GM18519 (cell line): ENCODE measurements around the gene GMDS.

Source experiments
- ATAC-seq: cut with Tn5 transposase; IDR thresholded peaks from one replicate; pipeline ENCODE4 v1.9.1; 2021; ENCODE audit warnings: mild to moderate bottlenecking, moderate library complexity; ENCODE audit not compliant: unreplicated experiment, low FRiP score

The GMDS gene

DNA sequence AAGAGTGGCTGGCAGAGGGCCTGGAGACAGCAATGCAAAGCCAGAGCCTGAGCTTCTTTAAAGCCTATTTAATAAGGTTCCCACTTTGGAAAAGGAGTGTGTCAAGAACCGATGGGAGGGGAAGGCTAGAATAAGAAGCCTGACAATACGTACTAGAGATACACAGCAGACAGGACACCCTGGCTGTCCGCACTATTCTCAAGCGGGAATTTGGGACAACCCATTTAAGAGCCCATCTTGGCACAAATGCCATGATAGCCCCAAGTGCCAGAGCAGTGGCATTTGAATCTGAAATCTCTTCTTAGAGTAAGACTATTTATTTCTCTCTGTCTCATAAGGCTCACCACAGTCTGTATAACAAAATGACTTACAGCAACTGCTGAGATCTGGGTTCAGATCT lies 3.1 kb downstream of the GMDS start:
- no peak for ATAC-seq

DNA sequence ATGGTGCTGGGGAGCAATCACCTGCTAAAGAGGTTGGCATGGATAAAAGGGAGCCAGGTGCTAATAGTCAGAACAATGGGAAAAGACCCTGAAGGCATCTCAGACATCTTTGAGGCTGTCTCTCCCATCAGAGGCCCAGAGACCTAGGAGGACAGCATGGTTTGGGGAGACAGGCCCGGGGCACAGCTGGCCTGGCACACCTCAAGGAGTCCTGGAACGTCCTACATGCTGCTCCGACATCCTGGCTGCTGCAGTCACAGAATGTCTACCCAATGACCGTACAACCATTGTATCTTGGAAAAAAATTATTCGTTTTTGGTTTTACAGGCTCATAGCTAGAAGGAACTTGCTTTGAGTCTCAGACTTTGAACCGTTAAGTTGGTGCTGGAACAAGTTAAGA lies 4.4 kb downstream of the GMDS start:
- ATAC-seq = no peak

DNA sequence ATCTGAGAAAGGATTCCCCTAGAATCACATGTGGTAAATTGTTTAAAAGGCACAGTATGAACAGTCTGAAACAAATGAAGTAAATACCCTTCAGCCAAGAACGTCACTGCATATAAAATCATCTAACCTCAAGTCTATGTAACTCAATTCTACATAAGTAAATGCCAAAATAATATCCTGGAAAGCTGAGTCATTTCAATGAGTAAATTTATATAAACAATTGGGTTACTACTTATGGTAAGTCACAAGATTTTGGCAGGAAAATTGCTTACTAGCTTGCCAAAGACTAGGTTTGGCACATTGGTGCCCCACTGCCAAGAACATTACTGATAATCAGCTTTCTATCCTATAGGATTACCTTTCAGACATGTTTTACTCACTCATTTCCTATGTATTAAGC lies 8.4 kb downstream of the GMDS start:
- ATAC-seq = no peak

DNA sequence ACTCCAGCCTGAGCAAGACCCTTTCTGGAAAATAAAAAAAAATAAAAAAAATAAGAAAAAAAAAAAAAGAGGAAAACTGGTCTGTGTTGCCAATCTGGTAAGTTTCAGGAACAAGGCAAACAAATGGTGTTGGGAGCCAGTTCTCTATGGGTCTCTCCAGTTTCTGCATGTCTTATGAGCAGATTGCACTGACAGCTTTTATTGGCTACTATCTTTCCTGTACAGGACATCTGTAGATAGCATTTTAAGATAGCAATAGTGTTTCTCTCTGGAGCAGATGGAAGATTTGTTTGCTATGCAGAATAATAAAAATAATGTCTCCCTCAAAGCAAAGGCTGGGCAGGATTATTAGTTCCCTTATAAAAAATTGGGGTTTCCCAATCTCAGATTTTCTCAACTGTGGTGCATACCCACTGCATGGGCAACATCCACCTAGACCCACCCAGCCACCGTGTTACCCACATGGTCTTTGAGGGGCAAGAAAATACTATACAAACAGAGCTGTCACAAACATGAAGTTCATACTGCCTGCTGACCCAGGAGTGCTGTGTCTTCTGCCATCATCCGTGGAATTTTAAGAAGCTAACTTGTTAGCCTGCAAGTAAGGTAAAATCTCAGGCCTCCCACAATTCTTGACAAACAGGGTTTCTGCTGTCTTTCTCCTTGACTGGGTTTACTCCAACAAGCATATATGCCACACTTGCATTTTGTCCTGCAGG lies 9.5 kb downstream of the GMDS start:
- no peak for ATAC-seq

DNA sequence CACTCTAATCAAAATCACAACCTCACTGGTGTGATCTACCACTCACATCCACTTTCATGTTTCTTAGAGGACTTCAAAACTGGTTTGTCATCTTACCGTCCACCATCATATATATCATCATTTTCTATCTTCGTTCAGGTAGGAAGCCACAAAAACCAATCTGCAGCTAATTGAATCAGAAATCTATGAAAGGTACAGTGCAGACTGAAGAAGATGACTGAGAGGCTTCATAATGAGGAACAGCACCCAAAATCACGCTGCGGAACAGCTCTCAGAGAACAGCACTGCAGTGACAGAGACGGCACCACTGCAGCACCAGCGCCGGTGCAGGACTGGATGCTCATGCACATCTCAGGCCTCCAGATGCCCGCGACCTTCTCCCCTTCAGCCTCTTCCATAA lies 13.0 kb downstream of the GMDS start:
- ATAC-seq = no peak

DNA sequence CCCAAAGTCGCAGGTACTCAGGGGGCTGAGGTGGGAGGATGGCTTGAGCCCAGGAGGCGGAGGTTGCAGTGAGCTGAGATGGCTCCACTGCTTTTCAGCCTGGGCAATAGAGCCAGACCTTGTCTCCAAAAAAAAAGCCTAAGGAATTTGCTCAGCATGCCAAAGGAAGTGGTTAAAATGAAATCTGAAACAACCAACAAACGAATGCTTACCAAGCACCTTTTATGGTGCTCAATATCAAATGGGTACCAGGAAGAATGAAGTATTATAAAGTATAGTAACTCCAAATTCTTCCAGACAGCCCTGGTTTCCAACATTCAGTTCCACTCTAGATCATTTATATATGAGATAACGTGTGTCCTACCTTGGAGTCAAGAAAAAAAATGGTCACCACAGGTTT lies 14.0 kb downstream of the GMDS start:
- ATAC-seq = no peak

DNA sequence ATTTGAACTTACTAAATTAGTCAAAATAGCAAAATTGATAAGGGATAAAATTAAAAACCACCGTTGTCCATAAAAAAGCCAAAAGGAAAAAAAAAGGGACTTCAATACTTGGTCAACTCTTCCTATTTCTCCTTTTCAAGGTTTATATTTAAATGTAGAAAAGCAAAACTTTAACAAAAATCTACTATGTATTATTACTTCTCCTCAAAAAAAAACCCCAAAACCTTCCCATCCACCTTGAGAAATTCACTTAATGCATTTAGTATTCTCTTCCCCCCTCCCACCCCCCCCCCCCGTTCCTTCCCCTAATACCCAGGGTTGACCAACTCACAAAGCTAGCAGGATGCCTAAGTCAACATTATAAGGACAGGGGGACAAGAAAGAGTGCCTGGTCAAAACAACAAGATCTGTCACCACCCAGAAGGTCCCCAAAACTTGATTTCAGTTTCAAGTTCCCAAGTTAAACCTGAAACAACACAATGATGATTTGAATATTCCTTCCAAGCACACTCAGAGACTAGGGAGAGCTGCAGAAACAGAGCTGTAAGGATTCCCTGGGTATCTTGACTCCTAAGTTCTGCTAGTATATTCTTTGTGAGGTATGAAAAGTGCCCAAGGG lies 14.6 kb downstream of the GMDS start:
- ATAC-seq = no peak

DNA sequence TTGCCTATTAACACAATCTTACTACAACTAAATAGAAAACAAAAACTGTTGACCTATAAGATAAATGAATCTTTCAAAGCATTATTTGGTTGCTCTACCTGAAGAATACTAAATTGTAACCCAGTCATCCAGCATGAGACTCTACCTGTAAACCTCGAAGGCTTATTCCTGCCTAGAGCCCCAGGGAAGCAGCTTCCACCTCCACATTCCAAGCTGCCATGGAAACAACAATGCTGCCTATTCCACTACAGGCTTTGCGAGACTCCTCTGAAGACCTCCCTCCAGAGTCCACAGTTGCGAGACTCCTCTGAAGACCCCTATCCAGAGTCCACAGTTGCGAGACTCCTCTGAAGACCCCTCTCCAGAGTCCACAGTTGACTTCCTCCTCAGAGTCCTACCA lies 15.7 kb downstream of the GMDS start:
- no peak for ATAC-seq

DNA sequence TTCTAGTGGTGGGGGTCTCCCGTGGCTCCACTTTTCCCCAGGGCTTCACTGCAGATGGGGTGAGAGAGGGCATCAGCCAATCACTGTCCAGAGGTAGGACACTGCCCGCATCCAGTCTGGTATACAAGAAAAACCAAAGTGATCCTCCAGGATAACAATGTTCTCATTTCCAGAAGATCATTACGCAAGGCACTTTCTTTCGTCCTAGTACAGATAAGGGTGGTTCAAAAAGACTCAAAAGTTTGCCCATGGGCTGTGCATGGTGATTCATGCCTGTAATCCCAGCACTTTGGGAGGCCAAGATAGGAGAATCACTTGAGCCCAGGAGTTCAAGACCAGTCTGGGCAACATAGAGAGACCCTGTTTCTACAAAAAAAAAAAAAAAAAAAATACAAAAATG lies 16.4 kb downstream of the GMDS start:
- ATAC-seq = no peak

DNA sequence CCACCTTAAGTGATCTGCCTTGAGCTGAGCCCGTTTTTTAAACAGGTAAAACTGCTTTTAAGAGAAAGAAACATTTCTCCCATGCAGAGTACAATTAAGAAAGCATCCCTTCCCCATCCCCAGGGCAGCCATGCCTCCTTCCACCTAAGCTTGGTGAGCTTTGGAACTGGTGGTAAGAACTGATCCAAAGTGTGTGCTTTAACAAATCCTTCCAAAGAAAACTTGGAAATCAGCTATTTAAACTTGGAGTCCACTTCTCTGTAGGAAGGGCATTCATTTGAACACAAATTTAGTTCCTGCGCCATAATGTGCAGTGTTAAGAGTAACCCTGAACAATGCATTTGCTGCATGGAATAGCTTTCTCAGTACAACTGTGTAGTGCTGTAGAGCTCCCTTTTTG lies 17.0 kb downstream of the GMDS start:
- ATAC-seq = no peak

DNA sequence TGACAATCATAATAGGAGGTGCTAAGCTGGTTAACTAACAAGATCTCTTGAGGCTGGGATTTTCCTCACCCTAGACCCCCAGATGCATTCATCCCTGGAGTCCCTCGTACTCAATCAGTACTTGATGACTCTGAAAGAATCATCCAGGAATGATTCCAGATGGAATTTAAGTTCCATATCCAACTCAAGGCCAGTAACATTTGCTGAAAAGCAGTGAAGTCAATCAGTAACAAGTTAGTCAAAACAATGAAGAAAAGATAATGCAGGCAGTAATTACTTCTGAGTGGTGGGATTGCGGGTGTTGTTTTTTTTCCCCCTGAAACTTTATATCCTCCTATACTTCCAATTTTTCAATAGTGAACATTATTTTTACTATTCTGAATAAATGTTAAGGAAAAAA lies 18.6 kb downstream of the GMDS start:
- no peak for ATAC-seq

DNA sequence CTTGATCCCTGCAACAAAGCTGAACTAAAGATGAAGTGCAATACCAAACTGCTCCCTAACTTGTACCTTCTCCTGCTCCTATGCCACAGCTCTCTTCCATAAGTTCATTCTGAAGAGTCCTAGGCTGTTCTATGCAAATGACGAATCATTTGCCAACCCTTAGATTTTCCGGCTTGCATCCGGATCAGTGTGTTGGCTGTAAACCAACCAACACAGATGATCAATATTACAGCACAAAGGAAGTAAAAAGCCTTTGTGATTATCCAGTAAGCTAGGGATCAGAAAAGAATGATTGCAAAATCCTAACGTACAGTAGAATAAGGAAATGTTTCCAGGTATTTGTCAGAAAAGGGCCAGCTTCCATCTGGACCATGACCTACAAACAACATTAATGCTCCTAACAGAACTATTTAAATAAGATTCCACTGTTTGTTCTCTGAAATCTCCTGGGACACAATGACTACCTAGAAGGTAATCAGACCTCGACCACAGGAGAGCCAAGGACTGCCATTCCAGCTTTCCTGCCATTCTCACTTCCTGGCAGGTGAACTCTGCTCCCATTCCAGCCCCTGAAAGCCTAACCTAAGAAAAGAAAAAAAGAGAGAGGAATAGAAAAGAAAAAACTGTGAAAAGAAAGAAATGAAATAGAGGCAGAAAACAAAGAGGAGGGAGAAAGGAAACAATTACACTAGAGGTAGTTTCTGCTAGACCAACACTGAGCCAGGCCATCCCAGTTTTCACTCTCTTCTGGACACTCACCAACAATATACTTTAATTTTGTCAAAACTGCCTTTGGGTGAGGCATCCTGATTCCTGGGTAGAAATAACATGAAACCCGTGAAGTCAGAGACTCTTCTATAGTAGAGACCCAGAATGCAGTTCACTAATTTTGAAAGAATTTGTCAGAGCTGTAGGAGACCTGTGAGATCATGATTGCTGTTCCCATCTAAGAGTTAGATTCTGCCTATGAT lies 19.7 kb downstream of the GMDS start:
- ATAC-seq = no peak

DNA sequence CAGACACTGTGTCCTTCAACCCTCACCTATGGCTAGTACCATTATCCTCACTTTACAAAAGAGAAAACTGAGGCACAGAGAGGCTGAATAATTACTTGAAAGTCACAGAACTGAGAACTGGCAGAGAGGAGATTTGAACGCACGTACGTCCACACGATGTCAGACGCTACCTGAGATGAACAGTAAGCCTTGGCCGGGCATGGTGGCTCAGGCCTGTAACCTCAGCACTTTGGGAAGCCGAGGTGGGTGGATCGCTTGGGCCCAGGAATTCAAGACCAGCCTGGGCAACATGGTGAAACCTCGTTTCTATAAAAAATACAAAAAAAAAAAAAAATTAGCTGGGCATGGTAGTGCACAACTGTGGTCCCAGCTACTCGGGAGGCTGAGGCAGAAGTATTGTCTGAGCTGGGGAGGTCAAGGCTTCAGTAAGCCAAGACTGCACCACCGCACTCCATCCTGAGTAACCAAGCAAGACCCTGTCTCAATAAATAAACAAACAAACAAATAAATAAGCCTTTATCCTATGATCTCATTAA lies 20.5 kb downstream of the GMDS start:
- ATAC-seq = no peak

DNA sequence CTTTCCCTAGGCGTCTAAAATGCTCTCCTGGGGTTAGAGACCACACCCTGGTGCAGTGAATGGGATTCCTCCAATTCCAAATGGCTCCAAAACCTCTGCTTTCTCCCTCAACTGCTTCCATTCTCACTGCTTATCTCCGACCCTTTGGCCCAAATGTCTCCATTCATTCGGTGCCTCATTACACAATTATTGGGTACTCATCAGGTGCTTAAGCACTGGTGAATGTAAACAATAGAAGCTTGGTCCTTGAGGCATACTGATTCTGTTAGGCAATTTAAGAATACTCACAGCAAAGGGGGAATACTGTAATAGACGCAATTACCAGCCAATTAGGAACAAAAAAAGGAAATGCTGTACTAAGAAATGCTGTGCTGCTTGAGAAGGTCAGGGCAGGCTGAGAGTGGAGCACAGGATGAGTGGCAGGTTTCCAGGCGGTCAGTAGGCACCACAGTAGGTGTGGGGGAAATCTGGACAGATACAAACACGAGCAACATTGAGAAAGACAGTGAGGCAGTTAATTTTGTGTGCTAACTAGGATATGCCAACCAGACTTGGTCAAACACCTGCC lies 23.0 kb downstream of the GMDS start:
- no peak for ATAC-seq

DNA sequence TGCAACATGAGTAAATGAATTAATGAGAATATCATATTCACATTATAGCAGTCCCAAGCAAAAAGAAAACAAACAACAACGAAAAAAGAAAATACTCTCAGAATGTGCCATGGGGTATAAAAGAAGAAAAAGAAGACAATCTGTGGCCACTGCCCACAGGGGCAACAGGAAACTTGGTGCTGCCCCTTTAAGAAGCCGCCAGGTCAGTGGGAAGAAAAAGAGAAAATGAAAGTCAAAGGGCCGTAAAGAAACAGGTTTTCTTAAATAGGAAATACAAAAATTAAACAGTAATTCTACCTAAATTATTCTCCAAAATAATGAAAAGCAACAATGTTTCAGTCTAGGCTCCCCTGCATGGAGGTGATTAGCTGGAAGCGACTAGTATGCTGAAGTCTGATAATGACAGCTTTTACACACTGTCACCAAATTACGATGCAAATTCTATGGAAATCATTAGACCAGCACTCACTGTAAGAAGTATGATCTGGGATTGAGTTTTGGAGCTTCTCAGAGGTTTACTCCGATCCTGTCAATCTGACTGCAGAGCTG lies 23.6 kb downstream of the GMDS start:
- ATAC-seq = no peak

DNA sequence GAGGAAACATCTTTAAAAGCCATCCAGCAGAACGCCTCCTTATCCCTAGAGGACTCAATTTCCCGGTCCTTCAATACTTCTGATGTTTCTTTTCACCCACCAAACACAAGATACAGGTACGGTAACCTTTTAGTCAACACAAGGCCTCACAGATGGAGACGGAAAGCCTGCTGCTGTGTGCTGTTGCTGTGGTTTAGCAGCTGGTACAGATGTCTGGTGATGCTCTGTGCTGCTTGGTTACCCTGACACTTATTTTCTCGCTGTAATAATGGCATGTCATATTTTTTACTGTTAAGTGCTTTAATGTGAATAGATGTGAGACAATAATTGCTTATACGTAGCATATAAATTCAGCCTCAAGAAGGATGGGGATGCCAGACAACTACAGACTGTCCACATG lies 25.3 kb downstream of the GMDS start:
- ATAC-seq = no peak

DNA sequence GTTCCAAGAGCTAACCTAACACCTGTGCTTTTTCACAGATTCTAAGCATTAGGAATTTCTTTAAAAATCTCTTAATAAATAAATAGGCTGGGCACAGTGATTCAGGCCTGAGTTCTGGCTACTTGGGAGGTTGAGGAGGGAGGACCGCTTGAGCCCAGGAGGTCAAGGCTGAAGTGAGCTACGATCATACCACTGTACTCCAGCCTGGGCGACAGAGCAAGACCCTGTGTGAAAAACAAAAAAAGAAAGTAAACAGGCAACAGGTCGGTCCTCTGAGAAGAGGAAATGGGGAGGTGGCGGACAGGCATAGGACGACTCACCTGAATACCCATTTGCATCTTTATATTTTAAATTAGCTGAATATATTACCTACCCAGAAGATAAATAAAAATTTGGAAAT lies 26.5 kb downstream of the GMDS start:
- ATAC-seq = no peak

DNA sequence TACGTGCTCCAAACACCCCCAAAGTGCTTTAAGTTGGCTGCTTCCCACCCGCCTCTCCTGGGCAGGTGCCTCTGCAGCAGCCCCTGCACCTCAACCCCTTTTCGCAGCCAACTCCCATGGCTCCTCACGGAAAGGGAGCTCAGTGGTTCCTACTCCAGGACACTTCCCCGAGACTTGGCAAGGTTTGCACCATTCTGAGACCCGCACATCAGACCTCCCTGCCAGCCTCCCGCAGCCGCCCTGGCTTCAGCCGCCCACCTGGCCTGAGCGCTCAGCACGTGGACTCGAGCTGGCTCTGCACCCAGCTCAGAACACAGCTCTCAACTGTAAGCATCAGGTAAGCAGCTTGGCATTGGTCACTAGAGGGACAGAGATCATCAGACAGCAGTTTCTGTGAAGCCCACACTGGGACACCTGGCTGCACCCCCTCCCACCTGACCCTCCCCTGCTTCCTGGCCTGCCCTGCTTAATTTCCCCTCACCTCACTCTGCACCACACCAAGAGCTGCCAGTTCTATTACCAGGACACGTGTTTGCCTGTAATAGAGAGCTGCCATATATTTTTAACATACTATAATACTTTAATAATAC lies 28.5 kb downstream of the GMDS start:
- ATAC-seq = no peak

DNA sequence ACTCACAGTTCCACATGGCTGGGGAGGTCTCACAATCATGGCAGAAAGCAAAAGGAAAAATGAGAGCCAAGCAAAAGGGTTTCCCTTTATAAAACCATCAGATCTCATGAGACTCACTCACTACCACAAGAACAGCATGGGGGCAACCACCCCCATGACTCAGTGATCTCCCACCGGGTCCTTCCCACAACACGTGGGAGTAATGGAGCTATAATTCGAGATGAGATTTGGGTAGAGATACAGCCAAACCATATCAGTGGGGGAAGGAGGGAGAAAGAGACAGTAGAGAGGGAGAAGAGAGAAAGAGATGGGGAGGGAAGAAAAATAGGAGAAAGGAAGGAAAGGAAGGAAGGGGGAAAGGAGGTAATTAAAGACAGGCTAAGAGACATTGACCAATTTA lies 30.1 kb downstream of the GMDS start:
- no peak for ATAC-seq

DNA sequence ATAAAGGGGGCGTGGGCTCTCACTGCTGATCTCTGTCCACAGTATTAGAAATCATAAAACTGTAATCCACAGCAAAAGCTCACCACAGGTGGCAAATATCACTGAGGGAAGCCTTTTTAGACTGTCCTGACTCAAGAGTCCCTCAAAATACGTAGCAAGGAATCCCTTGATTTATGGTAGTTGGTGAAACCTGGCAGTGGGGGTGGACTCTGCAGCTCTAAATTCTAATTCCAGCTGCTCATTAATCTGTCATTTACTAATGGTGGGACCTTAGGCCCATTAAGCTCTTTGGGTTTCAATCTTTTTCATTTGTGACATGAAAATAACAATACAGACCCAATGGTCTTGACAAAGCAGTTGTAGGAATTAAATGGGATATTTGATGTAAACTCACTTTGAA lies 32.3 kb downstream of the GMDS start:
- no peak for ATAC-seq
